GM12873 (cell line): Measurements from ENCODE around the gene SEC14L1.

Source experiments
- CTCF ChIP-seq: IDR thresholded peaks from 2 replicates; pipeline ENCODE4 v1.5.1; 2012; ENCODE audit warnings: low read depth, mild to moderate bottlenecking, moderate library complexity, low read length, control low read depth; ENCODE audit not compliant: insufficient read depth; ENCODE audit errors: missing control alignments

Gene SEC14L1

GRCh38 chr17:77153999-77154586 is 13.3 kb downstream of the SEC14L1 start:
- no peak for TF ChIP-seq CTCF

- no peak for TF ChIP-seq CTCF
Measured at GRCh38 chr17:77155125-77155524, 14.4 kb downstream of the SEC14L1 start.

GRCh38 chr17:77160091-77160874 is 19.5 kb downstream of the SEC14L1 start:
- TF ChIP-seq CTCF = no peak

DNA sequence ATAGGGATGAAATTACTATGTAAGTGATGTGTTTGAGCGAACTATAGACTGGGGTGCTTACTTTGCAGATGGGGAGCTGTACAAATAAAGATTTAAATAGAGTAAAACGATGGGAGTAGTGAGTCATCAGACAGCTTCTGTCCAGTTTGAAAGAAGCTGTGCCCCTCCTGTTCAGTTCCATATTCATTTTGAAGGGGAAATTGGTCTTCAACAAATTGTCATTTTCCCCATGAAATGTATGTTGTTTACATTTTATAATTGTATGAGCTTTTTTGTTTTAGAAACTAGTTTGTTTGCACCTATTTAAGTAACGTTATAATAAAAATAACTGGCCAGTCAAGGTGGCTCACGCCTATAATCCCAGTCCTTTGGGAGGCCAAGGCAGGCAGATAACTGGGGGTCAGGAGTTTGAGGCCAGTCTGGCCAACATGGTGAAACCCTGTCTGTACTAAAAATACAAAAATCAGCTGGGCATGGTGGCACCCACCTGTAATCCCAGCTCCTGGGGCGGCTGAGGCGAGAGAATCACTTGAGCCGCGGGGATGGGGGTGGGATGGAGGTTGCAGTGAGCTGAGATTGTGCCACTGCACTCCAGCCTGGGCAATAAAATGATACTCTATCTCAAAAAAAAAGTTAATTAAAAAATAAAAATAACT is 20.2 kb downstream of the SEC14L1 start:
- TF ChIP-seq CTCF = no peak

GRCh38 chr17:77161953-77162352 is 21.2 kb downstream of the SEC14L1 start:
- TF ChIP-seq CTCF = no peak

DNA sequence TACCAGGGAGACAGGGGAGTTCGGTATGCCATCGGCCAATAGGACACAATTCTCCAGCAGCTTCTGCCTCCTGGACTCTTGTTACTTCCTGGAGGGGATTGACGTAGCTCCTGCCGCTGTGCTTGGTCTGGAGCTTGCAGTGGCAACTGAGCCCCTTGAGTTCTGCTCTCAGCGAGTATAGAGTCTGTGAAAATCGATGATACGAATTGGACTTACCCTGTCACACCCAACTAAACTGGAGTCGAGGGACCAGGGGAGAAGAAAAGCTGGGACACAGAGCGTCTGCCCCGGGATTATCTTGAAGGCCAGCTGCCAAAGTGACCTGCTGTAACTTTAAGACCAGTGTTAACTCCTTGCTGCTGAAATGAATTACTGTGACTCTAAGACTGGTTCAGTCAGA is 22.2 kb downstream of the SEC14L1 start:
- TF ChIP-seq CTCF = no peak

- no peak for TF ChIP-seq CTCF
Measured at GRCh38 chr17:77163511-77164280, 22.9 kb downstream of the SEC14L1 start.
